Measurements from ENCODE around the gene UCK1.

DNA sequence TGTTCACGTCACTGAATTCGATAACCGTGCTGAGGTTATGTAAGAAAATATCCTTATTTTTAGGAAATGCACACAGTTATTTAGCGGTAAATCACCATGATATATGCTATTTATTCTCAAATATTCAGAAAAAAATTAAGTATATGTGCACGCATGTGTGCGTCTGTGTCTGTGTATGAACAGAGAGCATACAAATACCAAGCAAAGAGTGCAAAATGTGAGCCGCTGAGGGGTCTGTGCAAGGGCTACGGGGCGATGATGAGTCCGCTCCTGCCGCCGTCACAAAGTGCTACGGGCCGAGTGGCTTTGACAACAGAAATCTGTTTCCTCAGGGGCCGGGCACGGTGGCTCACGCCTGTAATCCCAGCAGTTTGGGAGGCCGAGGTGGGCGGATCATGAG lies 6.9 kb upstream of the UCK1 start:
- TF ChIP-seq, protein P1, sequence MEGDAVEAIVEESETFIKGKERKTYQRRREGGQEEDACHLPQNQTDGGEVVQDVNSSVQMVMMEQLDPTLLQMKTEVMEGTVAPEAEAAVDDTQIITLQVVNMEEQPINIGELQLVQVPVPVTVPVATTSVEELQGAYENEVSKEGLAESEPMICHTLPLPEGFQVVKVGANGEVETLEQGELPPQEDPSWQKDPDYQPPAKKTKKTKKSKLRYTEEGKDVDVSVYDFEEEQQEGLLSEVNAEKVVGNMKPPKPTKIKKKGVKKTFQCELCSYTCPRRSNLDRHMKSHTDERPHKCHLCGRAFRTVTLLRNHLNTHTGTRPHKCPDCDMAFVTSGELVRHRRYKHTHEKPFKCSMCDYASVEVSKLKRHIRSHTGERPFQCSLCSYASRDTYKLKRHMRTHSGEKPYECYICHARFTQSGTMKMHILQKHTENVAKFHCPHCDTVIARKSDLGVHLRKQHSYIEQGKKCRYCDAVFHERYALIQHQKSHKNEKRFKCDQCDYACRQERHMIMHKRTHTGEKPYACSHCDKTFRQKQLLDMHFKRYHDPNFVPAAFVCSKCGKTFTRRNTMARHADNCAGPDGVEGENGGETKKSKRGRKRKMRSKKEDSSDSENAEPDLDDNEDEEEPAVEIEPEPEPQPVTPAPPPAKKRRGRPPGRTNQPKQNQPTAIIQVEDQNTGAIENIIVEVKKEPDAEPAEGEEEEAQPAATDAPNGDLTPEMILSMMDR (IDR thresholded peaks at IDR 0.05; ENCODE audit: insufficient read depth, low read length, poor library complexity, severe bottlenecking): no peak
- no peak for TF ChIP-seq EZH2phosphoT487 (conservative IDR thresholded peaks at IDR 0.05; ENCODE audit: low read length)
